Esophagus (tissue), 2 donors: ENCODE measurements around the gene KCNMA1. TPM values are rescaled to one million over a fixed set of nuclear protein-coding genes. Genes with fewer than 3 reads are reported as not detected.

Experiments used
- H3K27ac ChIP-seq, 2 donors: one replicate each; pipeline ENCODE4 v1.5.1; 2013; ENCODE audit warnings: low read depth in 2 of 2, mild to moderate bottlenecking in 2 of 2, inconsistent platforms in 1 of 2, low read length in 1 of 2, moderate library complexity in 1 of 2
- H3K27me3 ChIP-seq, 2 donors: one replicate each; pipeline ENCODE4 v1.6.1; 2013; ENCODE audit warnings: low read length in 2 of 2, control low read depth in 1 of 2, mild to moderate bottlenecking in 1 of 2; ENCODE audit not compliant: insufficient read depth in 2 of 2, control insufficient read depth in 1 of 2
- H3K36me3 ChIP-seq, 2 donors: one replicate each; pipeline ENCODE4 v1.6.1; 2013; ENCODE audit warnings: low read length in 1 of 2; ENCODE audit not compliant: control insufficient read depth in 2 of 2, insufficient read depth in 2 of 2
- H3K4me1 ChIP-seq, 2 donors: one replicate each; pipeline ENCODE4 v1.6.1; 2013; ENCODE audit warnings: low read length in 1 of 2; ENCODE audit not compliant: control insufficient read depth in 2 of 2, insufficient read depth in 2 of 2
- H3K4me3 ChIP-seq, 2 donors: one replicate each; pipeline ENCODE4 v1.5.1; 2013; ENCODE audit warnings: low read length in 2 of 2, mild to moderate bottlenecking in 2 of 2, low read depth in 1 of 2, moderate library complexity in 1 of 2
- H3K9me3 ChIP-seq, 2 donors: one replicate each; pipeline ENCODE4 v1.6.1; 2013; ENCODE audit warnings: mild to moderate bottlenecking in 2 of 2, low read depth in 1 of 2, low read length in 1 of 2, moderate library complexity in 1 of 2; ENCODE audit not compliant: control insufficient read depth in 2 of 2, insufficient read depth in 1 of 2
- WGBS, 2 donors: extraction: QIAGEN DNeasy Blood & Tissue Kit; methylation state at CpG; one replicate each; pipeline ENCODE4 v1.1.7; 2013; 5-methylcytosine and 5-hydroxymethylcytosine counted together
- polyA plus RNA-seq, 2 donors: library from polyadenylated mRNA; stranded (reverse); fragments of 200-250 nt; gene quantifications; one replicate each; pipeline ENCODE4 v1.2.3, GENCODE V29; 2013
- donor health status: healthy with polysubstance abuse.
- donor health status: Bipolar disorder and iron deficiency.

KCNMA1 gene
- polyA plus RNA-seq, 2 donors = 8.4 to 11.2 TPM

GRCh38 chr10:77231884-77232610, 405.6 kb downstream of the KCNMA1 start:
- H3K4me1 ChIP-seq = no peaks in the 10 kb centered on the region
- 74 to 92% methylated on average over 3 of the region's 3 CpGs for WGBS, 2 donors

GRCh38 chr10:77231375-77231774, 406.2 kb downstream of the KCNMA1 start:
- WGBS, 2 donors = 86 to 91% methylated on average over 3 of the region's 3 CpGs
- H3K27me3 ChIP-seq = no peaks in the 10 kb centered on the region
- H3K36me3 ChIP-seq = no peaks in the 10 kb centered on the region
- H3K4me1 ChIP-seq = no peaks in the 10 kb centered on the region
- no peak overlapping the region for H3K27ac ChIP-seq
- no peaks in the 10 kb centered on the region for H3K9me3 ChIP-seq
- no peak overlapping the region for H3K4me3 ChIP-seq

More at GRCh38 chr10:77231884-77232610, 405.6 kb downstream of the KCNMA1 start:
- H3K9me3 ChIP-seq = no peaks in the 10 kb centered on the region
- no peak overlapping the region for H3K27ac ChIP-seq
- no peak overlapping the region for H3K4me3 ChIP-seq
- H3K27me3 ChIP-seq = no peaks in the 10 kb centered on the region
- H3K36me3 ChIP-seq = no peaks in the 10 kb centered on the region

DNA sequence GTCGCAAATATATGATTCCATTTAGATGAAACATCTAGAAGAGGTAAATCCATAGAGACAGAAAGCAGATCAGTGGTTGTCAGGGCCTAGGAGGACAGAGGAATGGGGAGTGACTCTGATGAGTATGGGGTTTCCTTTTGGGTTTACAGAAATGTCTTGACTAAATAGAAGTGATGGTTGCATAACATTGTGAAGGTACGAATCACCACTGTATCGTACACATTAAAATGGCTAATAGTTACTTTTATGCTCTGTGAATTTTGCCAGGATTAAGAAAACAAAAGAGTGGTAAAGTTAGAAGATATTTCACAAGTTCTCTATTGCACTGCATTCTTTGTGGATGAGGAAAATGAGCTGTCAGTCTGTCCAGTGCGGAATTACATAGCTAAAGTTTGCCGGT, 407.4 kb downstream of the KCNMA1 start:
- no peaks in the 10 kb centered on the region for H3K36me3 ChIP-seq
- H3K9me3 ChIP-seq = no peaks in the 10 kb centered on the region
- H3K27me3 ChIP-seq = no peaks in the 10 kb centered on the region
- 68 to 75% methylated on average over 5 of the region's 5 CpGs for WGBS, 2 donors
- H3K4me3 ChIP-seq = no peak overlapping the region
- no peaks in the 10 kb centered on the region for H3K4me1 ChIP-seq
- no peak overlapping the region for H3K27ac ChIP-seq

GRCh38 chr10:77229704-77230103, 407.9 kb downstream of the KCNMA1 start:
- WGBS, 2 donors = 90 to 91% methylated on average over 3 of the region's 3 CpGs
- no peak overlapping the region for H3K27ac ChIP-seq
- H3K36me3 ChIP-seq = no peaks in the 10 kb centered on the region
- H3K9me3 ChIP-seq = no peaks in the 10 kb centered on the region
- no peak overlapping the region for H3K4me3 ChIP-seq
- H3K4me1 ChIP-seq = no peaks in the 10 kb centered on the region
- no peaks in the 10 kb centered on the region for H3K27me3 ChIP-seq

GRCh38 chr10:77228559-77228958, 409.0 kb downstream of the KCNMA1 start:
- H3K4me1 ChIP-seq = no peaks in the 10 kb centered on the region
- no peak overlapping the region for H3K27ac ChIP-seq
- no peaks in the 10 kb centered on the region for H3K36me3 ChIP-seq
- no peaks in the 10 kb centered on the region for H3K9me3 ChIP-seq
- H3K27me3 ChIP-seq = no peaks in the 10 kb centered on the region
- WGBS, 2 donors = 80 to 89% methylated on average over 5 of the region's 5 CpGs
- no peak overlapping the region for H3K4me3 ChIP-seq

- no peaks in the 10 kb centered on the region for H3K36me3 ChIP-seq
- no peaks in the 10 kb centered on the region for H3K4me1 ChIP-seq
- no peak overlapping the region for H3K4me3 ChIP-seq
- H3K9me3 ChIP-seq = no peaks in the 10 kb centered on the region
- no peaks in the 10 kb centered on the region for H3K27me3 ChIP-seq
- no peak overlapping the region for H3K27ac ChIP-seq
Measured at GRCh38 chr10:77226853-77227565, 410.6 kb downstream of the KCNMA1 start.

GRCh38 chr10:77226452-77226851, 411.2 kb downstream of the KCNMA1 start:
- H3K27me3 ChIP-seq = no peaks in the 10 kb centered on the region
- H3K27ac ChIP-seq = no peak overlapping the region
- H3K9me3 ChIP-seq = no peaks in the 10 kb centered on the region
- H3K4me3 ChIP-seq = no peak overlapping the region
- 55 to 57% methylated on average over 4 of the region's 4 CpGs for WGBS, 2 donors
- no peaks in the 10 kb centered on the region for H3K36me3 ChIP-seq
- H3K4me1 ChIP-seq = no peaks in the 10 kb centered on the region

GRCh38 chr10:77226020-77226419, 411.6 kb downstream of the KCNMA1 start:
- H3K4me1 ChIP-seq = no peaks in the 10 kb centered on the region
- H3K27ac ChIP-seq = no peak overlapping the region
- 71 to 77% methylated on average over 2 of the region's 2 CpGs for WGBS, 2 donors
- no peaks in the 10 kb centered on the region for H3K27me3 ChIP-seq
- no peak overlapping the region for H3K4me3 ChIP-seq
- no peaks in the 10 kb centered on the region for H3K36me3 ChIP-seq
- no peaks in the 10 kb centered on the region for H3K9me3 ChIP-seq

- no peaks in the 10 kb centered on the region for H3K4me1 ChIP-seq
- no peaks in the 10 kb centered on the region for H3K9me3 ChIP-seq
- H3K27me3 ChIP-seq = no peaks in the 10 kb centered on the region
- no peak overlapping the region for H3K27ac ChIP-seq
- H3K36me3 ChIP-seq = no peaks in the 10 kb centered on the region
- 83 to 84% methylated on average over 9 of the region's 9 CpGs for WGBS, 2 donors
- H3K4me3 ChIP-seq = no peak overlapping the region
Measured at GRCh38 chr10:77223526-77224460, 413.8 kb downstream of the KCNMA1 start.
